ENCODE measurements around the gene RPL36.

The RPL36 gene

GRCh38 chr19:5676105-5676771 lies 13.9 kb upstream of the RPL36 start:
- DNase-seq (ENCODE audit: extremely low spot score), result no peak
- ChIA-PET POLR2A (interaction anchor here (1.0 to 2.7 kb wide), 4 partner anchors 10 to 53 kb away, joined by 3 to 8 read pairs (median 4); partner anchors contain the start of genes RPL36, SAFB and SAFB2), CTCF (interaction anchor here (0.6 kb wide), 1 partner anchor 1523 kb away, joined by 3 read pairs; the partner anchor contains the start of gene CREB3L3)
- TF ChIP-seq L3MBTL2 (conservative IDR thresholded peaks at IDR 0.05) (no peak), SP1 (IDR thresholded peaks at IDR 0.05) (no peak), SUZ12 (IDR thresholded peaks at IDR 0.05) (no peak), ELF4 (IDR thresholded peaks at IDR 0.05) (no peak), NFRKB (IDR thresholded peaks at IDR 0.05) (no peak), LEF1 (IDR thresholded peaks at IDR 0.05; ENCODE audit: borderline replicate concordance) (no peak), BHLHE40 (IDR thresholded peaks at IDR 0.05; ENCODE audit: borderline replicate concordance) (no peak), FOXK2 (IDR thresholded peaks at IDR 0.05) (no peak), TARDBP (IDR thresholded peaks at IDR 0.05) (no peak), ZNF384 (IDR thresholded peaks at IDR 0.05) (no peak), ARNT (IDR thresholded peaks at IDR 0.05) (no peak), HDGF (IDR thresholded peaks at IDR 0.05; ENCODE audit: borderline replicate concordance) (no peak), FOXA1 (IDR thresholded peaks at IDR 0.05) (no peak), PKNOX1 (IDR thresholded peaks at IDR 0.05) (no peak), FOXM1 (IDR thresholded peaks at IDR 0.05; ENCODE audit: borderline replicate concordance) (no peak), CTBP1 (IDR thresholded peaks at IDR 0.05; ENCODE audit: borderline replicate concordance) (no peak)

DNA sequence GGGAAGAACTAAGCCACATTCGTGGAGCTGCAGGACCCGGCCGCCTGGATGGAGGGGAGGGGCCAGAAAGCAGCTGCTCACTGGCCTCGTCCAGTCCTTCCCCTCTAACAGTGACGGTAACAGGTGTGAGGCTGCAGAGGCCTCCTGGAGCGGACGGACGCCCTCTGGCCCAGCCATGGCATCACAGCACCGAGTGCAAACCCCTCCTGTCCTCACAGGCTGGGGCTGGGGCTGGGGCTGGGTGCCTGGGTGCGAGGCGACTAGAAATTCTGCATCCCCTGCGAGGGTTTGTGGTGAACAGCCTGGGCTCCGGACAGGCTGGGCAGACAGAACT lies 13.4 kb upstream of the RPL36 start:
- no peak for DNase-seq (ENCODE audit: extremely low spot score)
- POLR2A ChIA-PET, result interaction anchor here (1.0 to 2.7 kb wide), 4 partner anchors 10 to 54 kb away, joined by 3 to 8 read pairs (median 4); partner anchors contain the start of genes RPL36, SAFB and SAFB2
- TF ChIP-seq FOXM1 (IDR thresholded peaks at IDR 0.05; ENCODE audit: borderline replicate concordance) (no peak), NFRKB (IDR thresholded peaks at IDR 0.05) (no peak)
- CTCF ChIA-PET, result no interaction called here

GRCh38 chr19:5677136-5677535 lies 13.0 kb upstream of the RPL36 start:
- TF ChIP-seq SP1 (IDR thresholded peaks at IDR 0.05) (no peak), FOXM1 (IDR thresholded peaks at IDR 0.05; ENCODE audit: borderline replicate concordance) (no peak), NFRKB (IDR thresholded peaks at IDR 0.05) (no peak), HDGF (IDR thresholded peaks at IDR 0.05; ENCODE audit: borderline replicate concordance) (no peak), FOXA1 (IDR thresholded peaks at IDR 0.05) (no peak), ELF4 (IDR thresholded peaks at IDR 0.05) (no peak), ARNT (IDR thresholded peaks at IDR 0.05) (no peak), SUZ12 (IDR thresholded peaks at IDR 0.05) (no peak), FOXK2 (IDR thresholded peaks at IDR 0.05) (no peak), TARDBP (IDR thresholded peaks at IDR 0.05) (no peak), LEF1 (IDR thresholded peaks at IDR 0.05; ENCODE audit: borderline replicate concordance) (no peak), BHLHE40 (IDR thresholded peaks at IDR 0.05; ENCODE audit: borderline replicate concordance) (no peak), CTBP1 (IDR thresholded peaks at IDR 0.05; ENCODE audit: borderline replicate concordance) (no peak), ZNF384 (IDR thresholded peaks at IDR 0.05) (no peak), L3MBTL2 (conservative IDR thresholded peaks at IDR 0.05) (no peak), PKNOX1 (IDR thresholded peaks at IDR 0.05) (no peak)
- ChIA-PET POLR2A (interaction anchor here (1.0 to 2.7 kb wide), 4 partner anchors 10 to 54 kb away, joined by 3 to 8 read pairs (median 4); partner anchors contain the start of genes RPL36, SAFB and SAFB2), CTCF (no interaction called here)
- no peak for DNase-seq (ENCODE audit: extremely low spot score)

GRCh38 chr19:5677580-5677979 lies 12.5 kb upstream of the RPL36 start:
- POLR2A ChIA-PET, result interaction anchor here (2.7 kb wide), 1 partner anchor 9 kb away, joined by 8 read pairs; no protein-coding TSS in a partner anchor
- CTCF ChIA-PET, result no interaction called here
- DNase-seq (ENCODE audit: extremely low spot score), result no peak
- no peak for TF ChIP-seq FOXM1 (IDR thresholded peaks at IDR 0.05; ENCODE audit: borderline replicate concordance)
- no peak for TF ChIP-seq ARNT (IDR thresholded peaks at IDR 0.05)
- TF ChIP-seq FOXK2 (IDR thresholded peaks at IDR 0.05), result no peak
- no peak for TF ChIP-seq LEF1 (IDR thresholded peaks at IDR 0.05; ENCODE audit: borderline replicate concordance)
- TF ChIP-seq NFRKB (IDR thresholded peaks at IDR 0.05), result no peak
- no peak for TF ChIP-seq SUZ12 (IDR thresholded peaks at IDR 0.05)
- no peak for TF ChIP-seq SP1 (IDR thresholded peaks at IDR 0.05)
- TF ChIP-seq FOXA1 (IDR thresholded peaks at IDR 0.05), result no peak
- TF ChIP-seq ZNF384 (IDR thresholded peaks at IDR 0.05), result no peak
- no peak for TF ChIP-seq BHLHE40 (IDR thresholded peaks at IDR 0.05; ENCODE audit: borderline replicate concordance)
- TF ChIP-seq L3MBTL2 (conservative IDR thresholded peaks at IDR 0.05), result no peak
- no peak for TF ChIP-seq TARDBP (IDR thresholded peaks at IDR 0.05)
- TF ChIP-seq HDGF (IDR thresholded peaks at IDR 0.05; ENCODE audit: borderline replicate concordance), result no peak
- no peak for TF ChIP-seq CTBP1 (IDR thresholded peaks at IDR 0.05; ENCODE audit: borderline replicate concordance)
- no peak for TF ChIP-seq ELF4 (IDR thresholded peaks at IDR 0.05)
- no peak for TF ChIP-seq PKNOX1 (IDR thresholded peaks at IDR 0.05)

- no peak for DNase-seq (ENCODE audit: extremely low spot score)
- ChIA-PET CTCF (no interaction called here), POLR2A (no interaction called here)
- TF ChIP-seq TARDBP (IDR thresholded peaks at IDR 0.05) (no peak), SUZ12 (IDR thresholded peaks at IDR 0.05) (no peak), FOXA1 (IDR thresholded peaks at IDR 0.05) (no peak), HDGF (IDR thresholded peaks at IDR 0.05; ENCODE audit: borderline replicate concordance) (no peak), PKNOX1 (IDR thresholded peaks at IDR 0.05) (no peak), ELF4 (IDR thresholded peaks at IDR 0.05) (no peak), CTBP1 (IDR thresholded peaks at IDR 0.05; ENCODE audit: borderline replicate concordance) (no peak), FOXM1 (IDR thresholded peaks at IDR 0.05; ENCODE audit: borderline replicate concordance) (no peak), ARNT (IDR thresholded peaks at IDR 0.05) (no peak), BHLHE40 (IDR thresholded peaks at IDR 0.05; ENCODE audit: borderline replicate concordance) (no peak), SP1 (IDR thresholded peaks at IDR 0.05) (no peak), FOXK2 (IDR thresholded peaks at IDR 0.05) (no peak), LEF1 (IDR thresholded peaks at IDR 0.05; ENCODE audit: borderline replicate concordance) (no peak), NFRKB (IDR thresholded peaks at IDR 0.05) (no peak), L3MBTL2 (conservative IDR thresholded peaks at IDR 0.05) (no peak), ZNF384 (IDR thresholded peaks at IDR 0.05) (no peak)
Measured at GRCh38 chr19:5678071-5678718, 11.9 kb upstream of the RPL36 start.

All from HEK293T (cell line).